Osteocyte (in vitro differentiated cells): ENCODE measurements around the gene OPCML. TPM values are rescaled to one million over a fixed set of nuclear protein-coding genes. Genes with fewer than 3 reads are reported as not detected.

Experiments used
- DNase-seq: peaks from one replicate; pipeline ENCODE4 v3.0.0; 2021; ENCODE audit warnings: mixed read lengths; ENCODE audit not compliant: unreplicated experiment; ENCODE audit errors: extremely low spot score
- H3K27ac Mint-ChIP-seq: one replicate; pipeline ENCODE4 v1.8.0; 2021; ENCODE audit warnings: mild to moderate bottlenecking, mixed read lengths; ENCODE audit not compliant: unreplicated experiment
- H3K27me3 Mint-ChIP-seq: one replicate; pipeline ENCODE4 v1.8.0; 2021; ENCODE audit warnings: mixed read lengths; ENCODE audit not compliant: unreplicated experiment
- H3K36me3 Mint-ChIP-seq: one replicate; pipeline ENCODE4 v1.8.0; 2021; ENCODE audit warnings: mixed read lengths; ENCODE audit not compliant: unreplicated experiment
- H3K4me1 Mint-ChIP-seq: one replicate; pipeline ENCODE4 v1.8.0; 2021; ENCODE audit warnings: mixed read lengths; ENCODE audit not compliant: unreplicated experiment
- H3K4me3 Mint-ChIP-seq: one replicate; pipeline ENCODE4 v1.8.0; 2021; ENCODE audit warnings: mild to moderate bottlenecking, moderate library complexity, mixed read lengths; ENCODE audit not compliant: unreplicated experiment
- H3K9me3 Mint-ChIP-seq: one replicate; pipeline ENCODE4 v1.8.0; 2021; ENCODE audit warnings: mixed read lengths; ENCODE audit not compliant: unreplicated experiment
- total RNA-seq: library from RNA; stranded (reverse); gene quantifications from 2 replicates; pipeline ENCODE4 v1.2.1, GENCODE V29; 2021
- TF ChIP-seq, protein P1 (sequence below): fragments of 200-600 bp; sonication (generic); IDR thresholded peaks from 2 replicates; pipeline ENCODE4 v1.5.0; 2021; ENCODE audit warnings: antibody characterized with exemption, mild to moderate bottlenecking, moderate library complexity

The OPCML gene
- total RNA-seq, 1 donor from 2014 or later, result 0.11 TPM

DNA sequence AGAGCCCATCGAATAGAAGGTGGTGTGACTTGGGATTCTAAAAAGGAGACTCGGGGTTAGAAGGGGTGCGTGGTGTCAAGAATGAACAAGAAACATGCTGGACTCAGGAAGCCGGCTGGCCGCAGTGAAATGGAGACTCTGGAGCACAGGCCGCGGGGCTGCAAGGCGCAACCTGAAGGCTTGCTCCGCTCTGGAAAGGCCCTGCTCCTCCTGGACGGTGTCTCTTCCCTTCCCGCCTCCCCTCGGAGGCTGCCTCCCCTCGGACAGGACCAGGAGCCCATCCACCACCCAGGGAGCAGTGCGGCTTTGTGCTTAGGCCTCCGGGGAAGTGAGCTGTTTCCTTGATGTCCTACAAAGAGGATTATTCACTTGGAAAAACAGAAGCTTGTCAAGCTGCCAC is 170.1 kb downstream of the OPCML start:
- Mint-ChIP-seq H3K4me3 (no peak overlapping the region), H3K9me3 (peaks cover 7% of the 10 kb centered on the region), H3K27me3 (no peaks in the 10 kb centered on the region)

DNA sequence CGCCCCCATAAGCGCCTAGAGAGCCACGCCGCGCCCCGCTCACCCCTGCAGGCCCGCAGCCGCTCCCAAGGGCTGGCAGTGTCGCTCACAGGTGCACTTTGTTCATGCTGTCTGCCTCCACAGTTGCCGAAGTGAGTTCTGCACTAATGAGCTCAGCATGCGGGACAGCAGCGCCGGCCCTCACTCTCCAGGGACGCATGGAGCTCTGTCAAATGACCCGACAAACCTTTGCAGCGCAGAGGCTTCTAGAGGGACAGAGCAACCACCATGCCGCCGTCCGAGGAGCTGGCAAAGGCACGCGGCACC is 170.7 kb downstream of the OPCML start:
- H3K4me1 Mint-ChIP-seq, result no peaks in the 10 kb centered on the region
- no peaks in the 10 kb centered on the region for H3K36me3 Mint-ChIP-seq
- no peak for DNase-seq
- no peaks in the 10 kb centered on the region for H3K27me3 Mint-ChIP-seq
- H3K4me3 Mint-ChIP-seq, result no peak overlapping the region
- TF ChIP-seq, protein P1, sequence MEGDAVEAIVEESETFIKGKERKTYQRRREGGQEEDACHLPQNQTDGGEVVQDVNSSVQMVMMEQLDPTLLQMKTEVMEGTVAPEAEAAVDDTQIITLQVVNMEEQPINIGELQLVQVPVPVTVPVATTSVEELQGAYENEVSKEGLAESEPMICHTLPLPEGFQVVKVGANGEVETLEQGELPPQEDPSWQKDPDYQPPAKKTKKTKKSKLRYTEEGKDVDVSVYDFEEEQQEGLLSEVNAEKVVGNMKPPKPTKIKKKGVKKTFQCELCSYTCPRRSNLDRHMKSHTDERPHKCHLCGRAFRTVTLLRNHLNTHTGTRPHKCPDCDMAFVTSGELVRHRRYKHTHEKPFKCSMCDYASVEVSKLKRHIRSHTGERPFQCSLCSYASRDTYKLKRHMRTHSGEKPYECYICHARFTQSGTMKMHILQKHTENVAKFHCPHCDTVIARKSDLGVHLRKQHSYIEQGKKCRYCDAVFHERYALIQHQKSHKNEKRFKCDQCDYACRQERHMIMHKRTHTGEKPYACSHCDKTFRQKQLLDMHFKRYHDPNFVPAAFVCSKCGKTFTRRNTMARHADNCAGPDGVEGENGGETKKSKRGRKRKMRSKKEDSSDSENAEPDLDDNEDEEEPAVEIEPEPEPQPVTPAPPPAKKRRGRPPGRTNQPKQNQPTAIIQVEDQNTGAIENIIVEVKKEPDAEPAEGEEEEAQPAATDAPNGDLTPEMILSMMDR, result no peak
- peaks cover 7% of the 10 kb centered on the region for H3K9me3 Mint-ChIP-seq
- no peak overlapping the region for H3K27ac Mint-ChIP-seq

More for the DNA sequence above, 170.1 kb downstream of the OPCML start:
- Mint-ChIP-seq H3K36me3 (no peaks in the 10 kb centered on the region), H3K27ac (no peak overlapping the region), H3K4me1 (no peaks in the 10 kb centered on the region)
- DNase-seq, result no peak
- TF ChIP-seq, protein P1, result no peak

DNA sequence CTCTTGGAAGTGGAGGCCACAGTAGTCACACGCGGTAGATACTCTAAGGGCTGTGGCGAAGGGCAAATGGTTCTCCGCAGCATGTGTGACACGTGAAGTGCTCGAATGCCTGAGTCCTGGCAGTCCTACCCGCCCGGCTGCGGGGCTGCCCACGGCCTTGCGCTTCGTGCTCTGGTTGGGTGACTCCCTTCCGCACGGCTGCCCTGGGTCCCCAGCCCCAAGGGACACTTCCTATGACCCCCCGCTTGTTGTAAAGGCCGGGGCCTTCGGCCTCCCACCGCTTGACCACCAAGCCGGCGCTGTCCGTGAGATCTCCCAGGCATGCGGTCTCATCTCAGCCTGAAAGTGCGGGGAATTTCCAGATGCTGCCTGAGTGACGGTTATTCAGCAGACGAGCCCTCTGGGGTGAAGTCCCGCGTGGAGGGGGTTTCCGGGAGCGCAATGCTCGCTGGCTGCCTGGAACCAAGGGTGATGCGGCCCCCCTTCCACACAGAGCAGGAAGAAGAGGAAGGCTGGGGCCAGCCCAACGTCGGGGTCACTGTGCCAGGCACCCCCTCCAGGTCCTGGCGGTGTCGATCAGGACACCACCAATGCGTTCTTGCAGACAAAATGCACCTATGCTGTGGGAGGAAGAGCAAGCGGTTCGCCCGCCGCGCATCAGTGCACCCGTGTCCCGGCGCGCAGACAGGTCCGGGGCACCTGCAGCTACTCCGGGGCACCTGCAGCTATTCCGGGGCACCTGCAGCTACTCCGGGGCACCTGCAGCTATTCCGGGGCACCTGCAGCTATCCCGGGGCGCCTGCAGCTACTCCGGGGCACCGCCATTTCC is 171.2 kb downstream of the OPCML start:
- Mint-ChIP-seq H3K36me3 (no peaks in the 10 kb centered on the region), H3K27me3 (no peaks in the 10 kb centered on the region), H3K4me1 (no peaks in the 10 kb centered on the region), H3K9me3 (peaks cover 7% of the 10 kb centered on the region), H3K4me3 (no peak overlapping the region), H3K27ac (no peak overlapping the region)
- TF ChIP-seq, protein P1, result no peak
- no peak for DNase-seq

DNA sequence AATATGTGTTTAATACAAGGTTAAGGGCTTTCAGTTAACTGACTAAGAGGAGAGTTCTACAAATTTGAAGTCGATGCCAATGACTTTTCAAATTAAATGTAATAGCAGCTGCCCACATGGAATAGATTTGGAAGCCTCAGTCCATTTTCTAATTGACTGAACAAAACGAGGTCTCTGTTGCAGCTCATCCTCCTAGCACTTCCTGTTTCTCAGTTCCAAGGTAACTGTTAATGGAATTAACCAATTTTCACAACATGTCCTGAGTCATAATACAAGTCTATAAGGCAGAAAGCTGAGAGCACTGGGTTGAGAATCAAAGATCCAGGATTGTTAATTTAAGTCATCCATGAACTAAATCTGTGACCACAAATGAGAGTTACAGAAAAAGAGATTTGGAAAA is 177.2 kb downstream of the OPCML start:
- peaks cover 32% of the 10 kb centered on the region for H3K9me3 Mint-ChIP-seq
- no peak for DNase-seq
- no peaks in the 10 kb centered on the region for H3K27me3 Mint-ChIP-seq
- H3K27ac Mint-ChIP-seq, result no peak overlapping the region
- TF ChIP-seq, protein P1, result no peak
- H3K4me3 Mint-ChIP-seq, result no peak overlapping the region
- no peaks in the 10 kb centered on the region for H3K4me1 Mint-ChIP-seq
- no peaks in the 10 kb centered on the region for H3K36me3 Mint-ChIP-seq

DNA sequence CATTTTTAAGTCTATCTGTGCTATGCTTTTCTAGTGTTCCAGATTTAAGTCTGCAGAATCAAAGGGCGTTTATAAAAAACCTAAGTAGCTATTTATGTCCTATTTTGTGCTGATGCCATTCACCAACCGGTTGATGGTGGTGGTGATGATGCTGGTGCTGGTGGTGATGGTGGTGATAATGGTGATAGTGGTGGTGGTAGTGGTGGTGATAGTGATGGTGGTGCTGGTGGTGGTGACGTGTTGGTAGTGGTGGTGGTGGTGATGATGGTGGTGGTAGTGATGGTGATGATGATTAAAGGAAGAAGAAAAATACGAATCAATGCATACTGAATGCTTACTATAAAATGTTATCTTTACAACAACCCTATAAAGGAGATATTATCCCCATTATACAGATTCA is 178.2 kb downstream of the OPCML start:
- Mint-ChIP-seq H3K27ac (no peak overlapping the region), H3K4me3 (no peak overlapping the region), H3K4me1 (no peaks in the 10 kb centered on the region), H3K36me3 (no peaks in the 10 kb centered on the region), H3K27me3 (no peaks in the 10 kb centered on the region), H3K9me3 (peaks cover 29% of the 10 kb centered on the region)
- DNase-seq, result no peak
- TF ChIP-seq, protein P1, result no peak
